Measurements from ENCODE around the gene APLP1. TPM values are rescaled to one million over a fixed set of nuclear protein-coding genes. Genes with fewer than 3 reads are reported as not detected.
A peak's percentile ranks its signal among the peaks of the same experiment; 100 is the strongest.

The APLP1 gene
- total and polyA plus RNA-seq, 3 donors from 2014 or later: 37.9 to 54.3 (median 45.7) TPM

DNA sequence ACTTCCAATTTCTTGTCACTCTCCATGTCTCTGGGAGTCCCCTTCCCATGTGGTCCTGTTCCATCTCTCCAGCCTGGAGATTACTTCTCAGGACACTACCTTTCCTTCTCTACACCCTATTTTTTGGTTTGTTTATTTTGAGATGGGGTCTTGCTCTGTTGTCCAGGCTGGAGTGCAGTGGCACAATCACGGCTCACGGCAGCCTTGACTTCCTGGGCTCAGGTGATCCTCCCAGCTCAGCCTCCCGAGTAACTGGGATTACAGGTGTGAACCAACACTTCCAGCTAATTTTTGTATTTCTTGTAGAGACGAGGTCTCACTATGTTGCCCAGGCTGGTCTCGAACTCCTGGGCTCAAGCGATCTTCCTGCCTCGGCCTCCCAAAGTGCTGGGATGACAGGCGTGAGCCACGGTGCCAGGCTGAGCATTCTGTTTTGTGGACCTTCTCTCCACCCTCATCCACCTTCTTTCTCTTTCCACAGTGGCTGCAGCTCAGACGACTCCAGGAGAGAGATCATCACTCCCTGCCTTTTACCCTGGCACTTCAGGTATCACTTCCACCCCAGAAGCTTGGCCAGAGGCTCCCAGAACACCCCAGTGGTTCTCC, 34.6 kb downstream of the APLP1 start:
- intact Hi-C loops (cut with DNase I; ENCODE audit: low total_unique reads): no loop called here
- 67 to 79% methylated on average over 10 of the region's 10 CpGs for WGBS, 2 donors
- no peak for TF ChIP-seq POLR2A (IDR thresholded peaks at IDR 0.05)
- TF ChIP-seq, protein P1, sequence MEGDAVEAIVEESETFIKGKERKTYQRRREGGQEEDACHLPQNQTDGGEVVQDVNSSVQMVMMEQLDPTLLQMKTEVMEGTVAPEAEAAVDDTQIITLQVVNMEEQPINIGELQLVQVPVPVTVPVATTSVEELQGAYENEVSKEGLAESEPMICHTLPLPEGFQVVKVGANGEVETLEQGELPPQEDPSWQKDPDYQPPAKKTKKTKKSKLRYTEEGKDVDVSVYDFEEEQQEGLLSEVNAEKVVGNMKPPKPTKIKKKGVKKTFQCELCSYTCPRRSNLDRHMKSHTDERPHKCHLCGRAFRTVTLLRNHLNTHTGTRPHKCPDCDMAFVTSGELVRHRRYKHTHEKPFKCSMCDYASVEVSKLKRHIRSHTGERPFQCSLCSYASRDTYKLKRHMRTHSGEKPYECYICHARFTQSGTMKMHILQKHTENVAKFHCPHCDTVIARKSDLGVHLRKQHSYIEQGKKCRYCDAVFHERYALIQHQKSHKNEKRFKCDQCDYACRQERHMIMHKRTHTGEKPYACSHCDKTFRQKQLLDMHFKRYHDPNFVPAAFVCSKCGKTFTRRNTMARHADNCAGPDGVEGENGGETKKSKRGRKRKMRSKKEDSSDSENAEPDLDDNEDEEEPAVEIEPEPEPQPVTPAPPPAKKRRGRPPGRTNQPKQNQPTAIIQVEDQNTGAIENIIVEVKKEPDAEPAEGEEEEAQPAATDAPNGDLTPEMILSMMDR (IDR thresholded peaks at IDR 0.05): no peak
- Histone ChIP-seq H3K27ac (peak overlapping the region in 1 of 2 donors; percentile 15), H3K27me3 (no peaks in the 10 kb centered on the region), H3K36me3 (ENCODE audit: low read depth, missing control alignments) (no peaks in the 10 kb centered on the region), H3K4me3 (no peak overlapping the region), H3K9me3 (no peaks in the 10 kb centered on the region), H3K4me1 (peaks cover 7% of the 10 kb centered on the region)
- DNase-seq: no peak

DNA sequence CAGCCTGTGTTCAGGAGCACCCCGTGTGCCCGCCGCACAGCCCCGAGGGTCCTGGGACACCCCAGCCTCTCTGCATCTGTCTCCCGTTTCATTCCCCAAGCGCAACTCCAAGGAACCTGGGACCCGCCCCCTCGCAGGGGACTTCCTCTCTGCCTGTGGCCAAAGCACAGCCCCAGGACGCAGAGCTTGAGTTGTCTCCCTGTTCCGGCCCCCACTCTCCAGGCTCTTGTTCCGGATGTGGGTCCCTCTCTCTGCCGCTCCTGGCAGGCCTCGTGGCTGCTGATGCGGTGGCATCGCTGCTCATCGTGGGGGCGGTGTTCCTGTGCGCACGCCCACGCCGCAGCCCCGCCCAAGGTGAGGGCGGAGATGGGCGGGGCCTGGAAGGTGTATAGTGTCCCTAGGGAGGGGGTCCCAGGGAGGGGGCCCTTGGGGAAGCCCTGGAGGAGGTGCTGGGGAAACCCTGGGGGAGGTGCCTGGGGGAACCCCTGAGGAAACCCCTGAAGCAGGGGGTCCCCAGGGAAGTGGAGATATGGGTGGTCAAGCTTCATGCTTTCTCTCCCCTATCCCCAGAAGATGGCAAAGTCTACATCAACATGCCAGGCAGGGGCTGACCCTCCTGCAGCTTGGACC, 35.3 kb downstream of the APLP1 start:
- peak overlapping the region in 1 of 2 donors; percentile 18 for H3K4me3 ChIP-seq
- TF ChIP-seq, protein P1 (IDR thresholded peaks at IDR 0.05): no peak
- no peak for TF ChIP-seq POLR2A (IDR thresholded peaks at IDR 0.05)

DNA sequence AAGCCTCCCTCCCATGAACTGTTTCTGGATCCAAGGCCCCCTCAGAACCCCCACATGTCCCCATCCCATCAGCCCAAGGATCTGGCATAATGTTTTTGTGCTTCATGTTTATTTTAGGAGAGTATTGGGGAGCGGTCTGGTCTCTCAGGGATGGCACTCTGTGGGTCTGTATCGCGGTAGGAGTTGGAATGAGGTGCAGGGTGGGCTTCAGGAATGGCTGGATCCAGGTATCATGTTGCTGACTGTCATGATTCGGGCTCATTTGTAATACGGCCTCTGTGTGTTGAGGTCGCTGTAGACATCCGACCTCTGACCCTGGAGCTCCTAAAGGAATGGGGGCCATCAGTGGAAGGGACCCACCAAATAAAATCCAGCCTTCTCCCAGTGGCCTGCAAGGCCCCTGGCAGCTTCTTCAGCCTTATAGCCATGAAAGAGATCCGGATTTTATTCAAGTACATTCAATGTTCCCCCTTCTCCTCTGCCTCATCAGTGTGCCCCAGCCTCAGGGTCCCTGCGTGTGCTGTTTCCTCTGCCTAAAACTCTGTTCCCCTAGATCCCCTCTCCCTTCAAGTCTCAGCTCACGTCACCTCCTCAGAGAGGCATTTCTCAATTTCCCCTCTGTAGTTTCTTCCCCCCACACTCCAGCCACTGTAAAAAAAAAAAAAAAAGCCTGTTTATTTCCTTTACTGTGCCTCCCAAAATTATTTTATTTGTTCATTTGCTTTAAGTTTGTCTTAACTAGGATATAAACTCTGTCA, 36.1 kb downstream of the APLP1 start:
- no peak for DNase-seq
- no peak overlapping the region for H3K27ac ChIP-seq
- intact Hi-C loops (cut with DNase I; ENCODE audit: low total_unique reads): no loop called here
- no peak overlapping the region for H3K4me3 ChIP-seq
- WGBS, 2 donors: 80 to 87% methylated on average over 10 of the region's 10 CpGs
- no peaks in the 10 kb centered on the region for H3K36me3 ChIP-seq (ENCODE audit: low read depth, missing control alignments)
- no peaks in the 10 kb centered on the region for H3K4me1 ChIP-seq
- H3K27me3 ChIP-seq: no peaks in the 10 kb centered on the region
- no peaks in the 10 kb centered on the region for H3K9me3 ChIP-seq
- no peak for TF ChIP-seq POLR2A (IDR thresholded peaks at IDR 0.05)
- TF ChIP-seq, protein P1 (IDR thresholded peaks at IDR 0.05): no peak

More for the DNA sequence above, 35.3 kb downstream of the APLP1 start:
- intact Hi-C loops (cut with DNase I; ENCODE audit: low total_unique reads): no loop called here
- no peaks in the 10 kb centered on the region for H3K9me3 ChIP-seq
- H3K27ac ChIP-seq: peak overlapping the region in 1 of 2 donors; percentile 15
- H3K27me3 ChIP-seq: no peaks in the 10 kb centered on the region
- no peaks in the 10 kb centered on the region for H3K4me1 ChIP-seq
- 0 to 3% methylated on average over 5 to 24 of the region's 24 CpGs for WGBS, 2 donors
- H3K36me3 ChIP-seq (ENCODE audit: low read depth, missing control alignments): no peaks in the 10 kb centered on the region
- peak; percentile 75 for DNase-seq

DNA sequence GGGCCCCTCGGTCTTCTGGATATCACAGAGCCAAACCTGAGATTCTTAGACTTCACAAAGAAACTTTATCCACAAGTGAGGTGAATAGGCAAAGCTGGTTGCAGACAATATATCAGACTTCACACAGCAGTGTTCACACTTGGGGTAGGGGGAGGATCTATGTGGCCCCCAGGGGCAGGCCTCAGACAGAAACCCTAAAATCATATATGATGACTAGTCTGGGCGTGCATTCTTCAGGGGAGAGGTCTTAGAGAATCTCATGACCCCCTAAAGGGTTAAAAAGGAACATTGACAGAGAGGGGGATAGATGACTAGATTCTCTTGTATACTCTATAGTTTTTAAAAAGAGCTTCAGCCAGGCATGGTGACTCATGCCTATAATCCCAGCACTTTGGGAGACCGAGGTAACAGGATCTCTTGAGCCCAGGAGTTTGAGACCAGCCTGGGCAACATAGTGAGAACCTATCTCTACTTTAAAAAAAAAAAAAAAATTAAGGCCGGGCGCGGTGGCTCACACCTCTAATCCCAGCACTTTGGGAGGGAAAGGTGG, 36.9 kb downstream of the APLP1 start:
- Histone ChIP-seq H3K9me3 (no peaks in the 10 kb centered on the region), H3K27ac (no peak overlapping the region), H3K4me1 (no peaks in the 10 kb centered on the region), H3K27me3 (no peaks in the 10 kb centered on the region), H3K4me3 (no peak overlapping the region), H3K36me3 (ENCODE audit: low read depth, missing control alignments) (no peaks in the 10 kb centered on the region)
- 72 to 83% methylated on average over 6 of the region's 6 CpGs for whole genome bisulfite sequencing, 2 donors
- DNase-seq: no peak
- intact Hi-C loops (cut with DNase I; ENCODE audit: low total_unique reads): no loop called here
- no peak for TF ChIP-seq POLR2A (IDR thresholded peaks at IDR 0.05)
- TF ChIP-seq, protein P1 (IDR thresholded peaks at IDR 0.05): no peak
